Measurements from ENCODE around the gene KIF26A. TPM values are rescaled to one million over a fixed set of nuclear protein-coding genes. Genes with fewer than 3 reads are reported as not detected.
A peak's percentile ranks its signal among the peaks of the same experiment; 100 is the strongest.

Gene KIF26A
- total and polyA plus RNA-seq, 2 experiments from 2014 or later: 5.6 to 103 TPM

GRCh38 chr14:104147346-104148125 is 9.1 kb downstream of the KIF26A start:
- Histone ChIP-seq H3F3A (replicated peaks; ENCODE audit: low read depth) (0 out of 2 replicates have a peak, but pooled peaks cover 5% of the 10 kb centered on the region), H3K36me3 (ENCODE audit: insufficient read depth) (no peaks in the 10 kb centered on the region), H3K4me3 (no peak overlapping the region; the same call in 1 of the 2 replicates), H3K79me2 (replicated peaks; ENCODE audit: insufficient read depth) (peaks cover 88% of the 10 kb centered on the region), H3K27me3 (ENCODE audit: insufficient read depth) (no peaks in the 10 kb centered on the region), H2AFZ (no peak overlapping the region), H3K27ac (ENCODE audit: low read depth) (peak overlapping the region; percentile 72; the same call in 1 of the 2 replicates), H3K4me2 (peak overlapping the region; percentile 67), H4K20me1 (replicated peaks; ENCODE audit: insufficient read depth) (peaks cover 4% of the 10 kb centered on the region), H3K4me1 (ENCODE audit: insufficient read depth) (peaks cover 21% of the 10 kb centered on the region), H3K9me2 (ENCODE audit: insufficient read depth) (no peaks in the 10 kb centered on the region)
- no peak for DNase-seq (ENCODE audit: low spot score)
- Mint-ChIP-seq H3K9me3 (no peaks in the 10 kb centered on the region), H3K27ac (peak overlapping the region; percentile 91), H3K27me3 (ENCODE audit: insufficient read depth, low read depth, poor library complexity) (peaks cover 15% of the 10 kb centered on the region), H3K4me1 (peaks cover 36% of the 10 kb centered on the region), H3K36me3 (ENCODE audit: low read depth) (no peaks in the 10 kb centered on the region; the same call in 2 of the 3 replicates), H3K4me3 (peak overlapping the region; percentile 21; the same call in 1 of the 3 replicates)
- no peak for TF ChIP-seq JUNB (IDR thresholded peaks at IDR 0.05; ENCODE audit: unreplicated experiment)
- TF ChIP-seq POLR2AphosphoS5 (IDR thresholded peaks at IDR 0.05; ENCODE audit: low read depth): no peak
- ATAC-seq: no peak

GRCh38 chr14:104148433-104149277 is 10.3 kb downstream of the KIF26A start:
- Mint-ChIP-seq H3K4me3 (peak overlapping the region; percentile 21; the same call in 1 of the 3 replicates), H3K4me1 (peaks cover 30% of the 10 kb centered on the region), H3K27ac (peak overlapping the region; percentile 86; the same call in 1 of the 2 replicates), H3K27me3 (ENCODE audit: insufficient read depth, low read depth, poor library complexity) (peaks cover 12% of the 10 kb centered on the region), H3K36me3 (ENCODE audit: low read depth) (no peaks in the 10 kb centered on the region; the same call in 2 of the 3 replicates), H3K9me3 (no peaks in the 10 kb centered on the region)
- TF ChIP-seq CREB1 (CRISPR knock-in tag; IDR thresholded peaks at IDR 0.05; ENCODE audit: low read depth): no peak
- no peak for TF ChIP-seq EZH2phosphoT487 (IDR thresholded peaks at IDR 0.05; ENCODE audit: unreplicated experiment)
- TF ChIP-seq POLR2AphosphoS5 (IDR thresholded peaks at IDR 0.05; ENCODE audit: low read depth): no peak
- Histone ChIP-seq H3K36me3 (ENCODE audit: insufficient read depth) (no peaks in the 10 kb centered on the region), H4K20me1 (replicated peaks; ENCODE audit: insufficient read depth) (no peaks in the 10 kb centered on the region), H3K4me2 (peak overlapping the region; percentile 72), H3K4me1 (ENCODE audit: insufficient read depth) (peaks cover 21% of the 10 kb centered on the region), H2AFZ (no peak overlapping the region), H3K79me2 (replicated peaks; ENCODE audit: insufficient read depth) (peaks cover 82% of the 10 kb centered on the region), H3K27ac (ENCODE audit: low read depth) (peak overlapping the region; percentile 72; the same call in 1 of the 2 replicates), H3K9me2 (ENCODE audit: insufficient read depth) (no peaks in the 10 kb centered on the region), H3F3A (replicated peaks; ENCODE audit: low read depth) (0 out of 2 replicates have a peak, but pooled peaks cover 5% of the 10 kb centered on the region), H3K27me3 (ENCODE audit: insufficient read depth) (no peaks in the 10 kb centered on the region), H3K4me3 (no peak overlapping the region; the same call in 1 of the 2 replicates)
- peak; percentile 6 for ATAC-seq
- DNase-seq (ENCODE audit: low spot score): peak; percentile 34

DNA sequence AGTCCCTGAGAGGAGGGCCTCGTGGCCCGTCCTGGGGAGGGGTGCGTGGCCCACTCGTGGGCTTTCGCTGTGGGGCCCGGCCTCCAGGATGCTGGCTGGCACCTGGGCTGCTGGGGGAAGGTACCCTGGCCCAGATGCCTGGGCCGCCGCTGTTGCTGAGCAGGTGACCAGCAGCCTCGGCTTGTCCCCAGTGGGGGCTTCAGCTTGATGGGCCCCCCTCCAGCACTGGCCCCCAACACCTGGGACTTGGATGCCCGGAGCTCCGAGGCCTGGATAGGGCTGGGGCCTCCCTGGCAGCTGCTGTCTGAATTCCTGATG is 10.8 kb downstream of the KIF26A start:
- no peaks in the 10 kb centered on the region for H3K27me3 ChIP-seq (ENCODE audit: insufficient read depth)
- H3K4me3 Mint-ChIP-seq: no peak overlapping the region
- peaks cover 30% of the 10 kb centered on the region for H3K4me1 Mint-ChIP-seq
- H3K79me2 ChIP-seq (replicated peaks; ENCODE audit: insufficient read depth): peaks cover 78% of the 10 kb centered on the region
- H2AFZ ChIP-seq: no peak overlapping the region
- peak overlapping the region; percentile 79 for H3K27ac ChIP-seq (ENCODE audit: low read depth)
- H3K36me3 ChIP-seq (ENCODE audit: insufficient read depth): no peaks in the 10 kb centered on the region
- DNase-seq (ENCODE audit: low spot score): no peak
- H3K4me2 ChIP-seq: peak overlapping the region; percentile 72
- peaks cover 12% of the 10 kb centered on the region for H3K27me3 Mint-ChIP-seq (ENCODE audit: insufficient read depth, low read depth, poor library complexity)
- 0 out of 2 replicates have a peak, but pooled peaks cover 5% of the 10 kb centered on the region for H3F3A ChIP-seq (replicated peaks; ENCODE audit: low read depth)
- H4K20me1 ChIP-seq (replicated peaks; ENCODE audit: insufficient read depth): no peaks in the 10 kb centered on the region
- H3K9me2 ChIP-seq (ENCODE audit: insufficient read depth): no peaks in the 10 kb centered on the region
- H3K27ac Mint-ChIP-seq: no peak overlapping the region
- ATAC-seq: peak; percentile 1; the same call in 1 of the 3 replicates
- H3K36me3 Mint-ChIP-seq (ENCODE audit: low read depth): no peaks in the 10 kb centered on the region; the same call in 2 of the 3 replicates
- H3K4me1 ChIP-seq (ENCODE audit: insufficient read depth): peaks cover 21% of the 10 kb centered on the region
- peak overlapping the region; percentile 42; the same call in 1 of the 2 replicates for H3K4me3 ChIP-seq
- no peak for TF ChIP-seq ZNF331 (CRISPR knock-in tag; IDR thresholded peaks at IDR 0.05; ENCODE audit: low read depth)
- H3K9me3 Mint-ChIP-seq: no peaks in the 10 kb centered on the region
